B cell (primary cell): Measurements from ENCODE around the gene QSOX2. TPM values are rescaled to one million over a fixed set of nuclear protein-coding genes. Genes with fewer than 3 reads are reported as not detected.

Source experiments
- ATAC-seq: fragments of 200-7000 bp; cut with Tn5 transposase; one replicate; pipeline ENCODE4 v1.10.0; 2021; ENCODE audit warnings: low read depth, mild to moderate bottlenecking, moderate number of reproducible peaks, moderate library complexity
- CTCF ChIA-PET: fragments of 350-600 bp; sonication (Branson Sonifier 250); formaldehyde crosslinking; loops from one replicate; lab custom pipeline; 2021; ENCODE audit warnings: antibody characterized with exemption, inconsistent platforms; lab: Charles Lee
- POLR2A ChIA-PET: fragments of 350-600 bp; sonication (Branson Sonifier 250); formaldehyde crosslinking; loops from one replicate; lab custom pipeline; 2021; ENCODE audit warnings: antibody characterized with exemption; lab: Charles Lee
- DNase-seq: peaks from one replicate; pipeline ENCODE4 v3.0.0; 2013
- H2AFZ ChIP-seq: 2 replicates; pipeline ENCODE4 v1.6.1; 2012; ENCODE audit warnings: mild to moderate bottlenecking, low read depth, low read length; ENCODE audit not compliant: insufficient read depth, poor library complexity, severe bottlenecking
- H3K27ac ChIP-seq, 2 donors: 1 replicate in 1 of 2; 2 replicates in 1 of 2; pipeline ENCODE4 v1.5.1; 2012 to 2013; ENCODE audit warnings: low read length in 2 of 2, mild to moderate bottlenecking in 2 of 2, moderate library complexity in 1 of 2
- H3K27me3 ChIP-seq, 4 experiments: fragments of 200-600 bp in 1 of 4; sonication (generic) in 1 of 4; replicated peaks in 1 of 4; 1 replicate in 2 of 4; 2 replicates in 2 of 4; pipeline versions ENCODE4 v1.6.1 to v1.7.0; 2013 to 2016; ENCODE audit warnings: low read length in 3 of 4, mild to moderate bottlenecking in 2 of 4, mixed read lengths in 1 of 4, moderate library complexity in 1 of 4; ENCODE audit not compliant: insufficient read depth in 4 of 4, control insufficient read depth in 3 of 4; ENCODE audit errors: control extremely low read depth in 1 of 4
- H3K36me3 ChIP-seq, 2 experiments: replicated peaks in 1 of 2; 1 replicate in 1 of 2; 2 replicates in 1 of 2; pipeline versions ENCODE4 v1.6.1 to v1.7.1; 2013; ENCODE audit warnings: low read length in 1 of 2; ENCODE audit not compliant: insufficient read depth in 2 of 2, control insufficient read depth in 1 of 2; ENCODE audit errors: control extremely low read depth in 1 of 2, extremely low read depth in 1 of 2
- H3K4me1 ChIP-seq, 2 donors: fragments of 200-600 bp in 1 of 2; sonication (generic) in 1 of 2; 1 replicate in 1 of 2; 2 replicates in 1 of 2; pipeline versions ENCODE4 v1.5.1 to v1.6.1; 2013 to 2017; ENCODE audit warnings: low read length in 2 of 2; ENCODE audit not compliant: control insufficient read depth in 2 of 2, insufficient read depth in 2 of 2
- H3K4me2 ChIP-seq: replicated peaks from 2 replicates; pipeline ENCODE3; 2012; ENCODE audit warnings: mild to moderate bottlenecking, low read depth, low read length; ENCODE audit not compliant: poor library complexity, severe bottlenecking
- H3K4me3 ChIP-seq, 5 experiments: fragments of 200-600 bp in 1 of 5; sonication (generic) in 1 of 5; 1 replicate in 3 of 5; 2 replicates in 2 of 5; pipeline versions ENCODE4 v1.5.1 to v1.7.0; 2011 to 2016; ENCODE audit warnings: low read length in 4 of 5, mild to moderate bottlenecking in 4 of 5, low read depth in 2 of 5, control low read depth in 1 of 5, moderate library complexity in 1 of 5; ENCODE audit not compliant: insufficient read depth in 1 of 5; ENCODE audit errors: control extremely low read depth in 1 of 5, extremely low read depth in 1 of 5
- H3K79me2 ChIP-seq: fragments of 200-600 bp; sonication (generic); one replicate; pipeline ENCODE4 v1.6.0; 2016; ENCODE audit warnings: low read length; ENCODE audit not compliant: control insufficient read depth, insufficient read depth
- H3K9ac ChIP-seq: fragments of 200-600 bp; sonication (generic); 2 replicates; pipeline ENCODE4 v1.6.1; 2017; ENCODE audit warnings: mild to moderate bottlenecking, low read length, moderate library complexity
- H3K9me3 ChIP-seq, 3 donors: one replicate each; pipeline versions ENCODE4 v1.6.1 to v1.7.1; 2013; ENCODE audit warnings: low read length in 2 of 3; ENCODE audit not compliant: control insufficient read depth in 2 of 3, insufficient read depth in 1 of 3; ENCODE audit errors: control extremely low read depth in 1 of 3
- H4K20me1 ChIP-seq: 2 replicates; pipeline ENCODE4 v1.6.0; 2012; ENCODE audit warnings: mild to moderate bottlenecking, low read length; ENCODE audit not compliant: insufficient read depth, control insufficient read depth, poor library complexity, severe bottlenecking
- H3K27ac Mint-ChIP-seq: one replicate; pipeline ENCODE4 v1.8.0; 2021; ENCODE audit warnings: mixed read lengths
- H3K27me3 Mint-ChIP-seq: one replicate; pipeline ENCODE4 v1.8.0; 2021; ENCODE audit warnings: mixed read lengths
- H3K4me1 Mint-ChIP-seq: one replicate; pipeline ENCODE4 v1.8.0; 2021; ENCODE audit warnings: mixed read lengths
- H3K4me3 Mint-ChIP-seq: one replicate; pipeline ENCODE4 v1.8.0; 2021; ENCODE audit warnings: mixed read lengths
- H3K9me3 Mint-ChIP-seq: one replicate; pipeline ENCODE4 v1.8.0; 2022; ENCODE audit warnings: mixed read lengths; ENCODE audit not compliant: insufficient read depth
- CTCF ChIP-seq: fragments of 200-600 bp; IDR thresholded peaks from one replicate; pipeline ENCODE4 v1.8.0; 2022; ENCODE audit warnings: antibody characterized with exemption, mild to moderate bottlenecking
- EZH2 ChIP-seq: IDR thresholded peaks from 2 replicates; pipeline ENCODE4 v1.6.1; 2012; ENCODE audit warnings: borderline replicate concordance, low read depth, mild to moderate bottlenecking, moderate library complexity, low read length; ENCODE audit not compliant: insufficient read depth, poor library complexity, severe bottlenecking
- WGBS: methylation state at CpG from one replicate; pipeline ENCODE4 v1.1.5; 2013; ENCODE audit warnings: missing lambda C conversion rate; ENCODE audit not compliant: insufficient coverage; 5-methylcytosine and 5-hydroxymethylcytosine counted together
- intact Hi-C: fragments of 100-400 bp; cut with micrococcal nuclease; formaldehyde crosslinking; loops from one replicate; pipeline ENCODE4 v1.10.0; 2022
- polyA plus RNA-seq: library from polyadenylated mRNA; depleted of rRNA; stranded (reverse); fragments of >200 nt; gene quantifications from 2 replicates; pipeline ENCODE4 v1.2.3, GENCODE V29; 2012
- total RNA-seq, 2 donors: library from RNA; stranded (reverse); fragments of 120-200 nt in 1 of 2; gene quantifications; 1 replicate in 1 of 2; 2 replicates in 1 of 2; pipeline versions ENCODE4 v1.2.3 to v1.2.4, GENCODE V29; 2013 to 2022

Gene QSOX2
- total and polyA plus RNA-seq, 2 donors (not counting 1 experiment from before 2014, with no cell fraction given): 62.9 to 139 TPM

GRCh38 chr9:136171801-136172411 is 73.7 kb downstream of the QSOX2 start:
- H3K9me3 Mint-ChIP-seq: no peaks in the 10 kb centered on the region
- peaks cover 0 to 15% of the 10 kb centered on the region in 2 donors for H3K4me1 ChIP-seq
- peak overlapping the region; percentile 32 for H3K27ac Mint-ChIP-seq
- intact Hi-C loops: no loop called here
- ChIA-PET POLR2A (no interaction called here), CTCF (interaction anchor here (1.8 to 8.7 kb wide), 6 partner anchors 14 to 112 kb away, joined by 9 to 103 read pairs (median 21); no protein-coding TSS in a partner anchor)
- no peak for ATAC-seq
- H3K27me3 Mint-ChIP-seq: peaks cover 21% of the 10 kb centered on the region
- no peak for TF ChIP-seq CTCF
- TF ChIP-seq EZH2: no peak
- no peak overlapping the region for H3K4me3 Mint-ChIP-seq
- H3K79me2 ChIP-seq: no peaks in the 10 kb centered on the region
- WGBS: 83% methylated on average over 11 of the region's 11 CpGs
- no peak for DNase-seq
- peaks cover 0 to 35% (median 4%) of the 10 kb centered on the region in 4 experiments for H3K27me3 ChIP-seq
- H2AFZ ChIP-seq: no peak overlapping the region
- no peaks in the 10 kb centered on the region for H3K36me3 ChIP-seq
- H3K9me3 ChIP-seq: peaks cover 0 to 6% (median 0%) of the 10 kb centered on the region in 3 donors
- H4K20me1 ChIP-seq: no peaks in the 10 kb centered on the region
- no peak overlapping the region for H3K27ac ChIP-seq
- no peak overlapping the region for H3K9ac ChIP-seq
- H3K4me2 ChIP-seq: no peak overlapping the region
- peaks cover 11% of the 10 kb centered on the region for H3K4me1 Mint-ChIP-seq
- no peak overlapping the region for H3K4me3 ChIP-seq
